Calu3 (cell line): ENCODE measurements around the gene AP2A1. TPM values are rescaled to one million over a fixed set of nuclear protein-coding genes. Genes with fewer than 3 reads are reported as not detected.
"Not testable (repeated sequence)": the region's sequence is repeated elsewhere in the genome, so short reads cannot be mapped to it uniquely, and the experiment has no call there.

Source experiments
- BruUV-seq: library from RNA; stranded (reverse); fragments of 400-500 nt; replicated peaks from 2 replicates; lab custom pipeline; 2021; lab: Mats Ljungman, UMichigan
- CTCF ChIA-PET: fragments of 300-600 bp; sonication (Branson Sonifier 250); formaldehyde crosslinking; loops from one replicate; lab custom pipeline; 2022; ENCODE audit warnings: antibody characterized with exemption; lab: Charles Lee
- DNase-seq: peaks from one replicate; pipeline ENCODE4 v3.0.0; 2022
- H3K27ac Mint-ChIP-seq: one replicate; pipeline ENCODE4 v1.8.0; 2022; ENCODE audit warnings: mixed read lengths; ENCODE audit not compliant: unreplicated experiment
- H3K27me3 Mint-ChIP-seq: one replicate; pipeline ENCODE4 v1.8.0; 2022; ENCODE audit warnings: mixed read lengths; ENCODE audit not compliant: unreplicated experiment
- H3K36me3 Mint-ChIP-seq: one replicate; pipeline ENCODE4 v1.8.0; 2022; ENCODE audit warnings: mild to moderate bottlenecking, moderate library complexity, mixed read lengths; ENCODE audit not compliant: insufficient read depth, unreplicated experiment
- H3K4me1 Mint-ChIP-seq: one replicate; pipeline ENCODE4 v1.8.0; 2022; ENCODE audit warnings: mild to moderate bottlenecking, low read depth, mixed read lengths; ENCODE audit not compliant: unreplicated experiment
- H3K4me3 Mint-ChIP-seq: one replicate; pipeline ENCODE4 v1.8.0; 2022; ENCODE audit warnings: mild to moderate bottlenecking, low read depth, moderate library complexity, mixed read lengths; ENCODE audit not compliant: unreplicated experiment
- H3K9me3 Mint-ChIP-seq: one replicate; pipeline ENCODE4 v1.8.0; 2022; ENCODE audit warnings: low read depth, mixed read lengths; ENCODE audit not compliant: unreplicated experiment
- CTCF ChIP-seq: fragments of 200-600 bp; IDR thresholded peaks from one replicate; pipeline ENCODE4 v1.8.0; 2022; ENCODE audit warnings: antibody characterized with exemption; ENCODE audit not compliant: unreplicated experiment
- intact Hi-C: fragments of 100-400 bp; cut with micrococcal nuclease; formaldehyde crosslinking; loops from one replicate; pipeline ENCODE4 v1.10.0; 2022; ENCODE audit not compliant: unreplicated experiment
- total RNA-seq: library from RNA; stranded (reverse); gene quantifications from 2 replicates; pipeline ENCODE4 v1.2.3, GENCODE V29; 2022

AP2A1 gene
- total RNA-seq, 1 experiment from 2014 or later = 89.0 TPM

- no peak for TF ChIP-seq CTCF
Measured at GRCh38 chr19:49818649-49819370, 52.0 kb downstream of the AP2A1 start.

GRCh38 chr19:49819452-49820115, 52.8 kb downstream of the AP2A1 start:
- H3K9me3 Mint-ChIP-seq, intact Hi-C loops, BruUV-seq, H3K27me3 Mint-ChIP-seq, DNase-seq: not testable (repeated sequence)
- peak overlapping the region; percentile 99 for H3K27ac Mint-ChIP-seq
- peaks cover 41% of the 10 kb centered on the region for H3K36me3 Mint-ChIP-seq
- peaks cover 14% of the 10 kb centered on the region for H3K4me1 Mint-ChIP-seq
- peak overlapping the region; percentile 96 for H3K4me3 Mint-ChIP-seq
- CTCF ChIA-PET = interaction anchor here (0.6 kb wide), 1 partner anchor 9 kb away, joined by 3 read pairs; no protein-coding TSS in a partner anchor

More at GRCh38 chr19:49818649-49819370, 52.0 kb downstream of the AP2A1 start:
- Mint-ChIP-seq H3K36me3 (peaks cover 41% of the 10 kb centered on the region), H3K4me3 (peak overlapping the region; percentile 96), H3K9me3 (no peaks in the 10 kb centered on the region), H3K4me1 (peaks cover 22% of the 10 kb centered on the region), H3K27me3 (no peaks in the 10 kb centered on the region), H3K27ac (peak overlapping the region; percentile 99)
- no TSS peak for BruUV-seq
- DNase-seq = no peak
- CTCF ChIA-PET = no interaction called here
- intact Hi-C loops = no loop called here

GRCh38 chr19:49820125-49820524, 53.3 kb downstream of the AP2A1 start:
- no peak for DNase-seq
- H3K9me3 Mint-ChIP-seq = no peaks in the 10 kb centered on the region
- no peaks in the 10 kb centered on the region for H3K27me3 Mint-ChIP-seq
- peak overlapping the region; percentile 96 for H3K4me3 Mint-ChIP-seq
- H3K36me3 Mint-ChIP-seq = peaks cover 41% of the 10 kb centered on the region
- TF ChIP-seq CTCF = no peak
- intact Hi-C loops = no loop called here
- CTCF ChIA-PET = interaction anchor here (0.6 kb wide), 1 partner anchor 9 kb away, joined by 3 read pairs; no protein-coding TSS in a partner anchor
- no TSS peak for BruUV-seq
- H3K27ac Mint-ChIP-seq = no peak overlapping the region
- peaks cover 14% of the 10 kb centered on the region for H3K4me1 Mint-ChIP-seq

- Mint-ChIP-seq H3K4me3 (no peak overlapping the region), H3K4me1 (peaks cover 14% of the 10 kb centered on the region), H3K27me3 (no peaks in the 10 kb centered on the region), H3K27ac (no peak overlapping the region), H3K9me3 (no peaks in the 10 kb centered on the region), H3K36me3 (peaks cover 42% of the 10 kb centered on the region)
- no peak for TF ChIP-seq CTCF
- DNase-seq = no peak
- intact Hi-C loops = no loop called here
- CTCF ChIA-PET = no interaction called here
- BruUV-seq = no TSS peak
Measured at GRCh38 chr19:49823472-49823871, 56.7 kb downstream of the AP2A1 start.
